T-helper 9 cell (primary cell): Measurements from ENCODE around the gene KNSTRN.
A peak's percentile ranks its signal among the peaks of the same experiment; 100 is the strongest.

Source experiments
- DNase-seq: peaks from one replicate; pipeline ENCODE4 v3.0.0-alpha.2; 2020

Gene KNSTRN

DNA sequence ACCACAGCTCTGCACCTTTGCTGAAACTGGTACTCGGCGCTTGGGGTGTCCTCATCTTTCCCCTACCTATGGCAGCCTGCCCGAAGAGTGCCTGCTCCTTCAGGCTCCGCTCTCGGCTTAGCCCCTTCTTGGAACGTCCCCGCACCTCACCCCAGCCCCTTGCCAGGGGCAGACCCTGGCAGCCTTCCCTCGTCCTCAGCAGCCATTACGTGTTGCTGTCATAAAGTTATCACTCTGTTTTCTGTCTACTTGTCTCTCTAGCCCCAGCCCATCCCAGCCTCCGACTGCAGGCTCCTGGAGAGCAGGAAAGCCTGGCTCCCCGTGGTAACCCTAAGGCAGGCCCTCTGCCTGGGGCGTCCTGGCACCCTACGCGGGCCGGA is 53.2 kb downstream of the KNSTRN start:
- DNase-seq = no peak

DNA sequence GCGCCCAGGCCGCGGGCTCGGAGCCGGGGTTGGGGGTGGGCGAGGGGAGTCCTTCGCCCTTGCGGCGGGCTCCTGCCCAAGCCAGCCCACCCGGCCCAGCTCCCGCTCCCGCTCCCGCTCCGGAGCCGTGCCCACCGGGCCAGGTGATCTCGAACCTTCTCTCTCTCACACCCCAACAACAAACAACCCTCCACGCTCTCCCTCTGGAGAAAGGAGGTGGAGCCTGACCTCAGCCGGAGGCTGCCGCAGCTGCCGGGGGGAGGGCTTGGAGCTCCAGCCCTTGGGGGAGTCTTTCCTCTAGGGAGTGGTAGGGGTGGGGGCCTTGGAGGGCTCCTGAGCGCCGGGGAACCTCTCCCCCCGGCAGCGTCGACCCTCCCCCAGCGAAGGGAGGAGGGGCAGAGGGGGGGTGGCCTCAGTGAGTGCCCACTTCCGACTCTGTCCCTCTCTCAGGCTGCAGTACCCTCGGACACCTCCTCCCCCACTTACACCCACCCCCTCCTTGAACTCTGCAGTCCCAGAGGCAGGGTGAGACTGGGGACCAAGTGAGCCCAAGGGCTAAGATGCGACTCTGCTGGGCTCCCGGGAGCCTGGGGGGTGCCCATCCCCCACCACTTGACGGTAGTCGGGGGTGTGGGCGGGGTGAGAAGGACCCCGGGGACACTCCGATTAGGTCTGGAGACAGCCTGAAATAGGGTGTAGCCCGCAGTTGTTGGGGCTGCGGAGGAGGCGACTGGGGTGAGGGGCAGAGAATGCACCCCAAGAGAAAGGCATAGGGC is 53.8 kb downstream of the KNSTRN start:
- DNase-seq = no peak

DNA sequence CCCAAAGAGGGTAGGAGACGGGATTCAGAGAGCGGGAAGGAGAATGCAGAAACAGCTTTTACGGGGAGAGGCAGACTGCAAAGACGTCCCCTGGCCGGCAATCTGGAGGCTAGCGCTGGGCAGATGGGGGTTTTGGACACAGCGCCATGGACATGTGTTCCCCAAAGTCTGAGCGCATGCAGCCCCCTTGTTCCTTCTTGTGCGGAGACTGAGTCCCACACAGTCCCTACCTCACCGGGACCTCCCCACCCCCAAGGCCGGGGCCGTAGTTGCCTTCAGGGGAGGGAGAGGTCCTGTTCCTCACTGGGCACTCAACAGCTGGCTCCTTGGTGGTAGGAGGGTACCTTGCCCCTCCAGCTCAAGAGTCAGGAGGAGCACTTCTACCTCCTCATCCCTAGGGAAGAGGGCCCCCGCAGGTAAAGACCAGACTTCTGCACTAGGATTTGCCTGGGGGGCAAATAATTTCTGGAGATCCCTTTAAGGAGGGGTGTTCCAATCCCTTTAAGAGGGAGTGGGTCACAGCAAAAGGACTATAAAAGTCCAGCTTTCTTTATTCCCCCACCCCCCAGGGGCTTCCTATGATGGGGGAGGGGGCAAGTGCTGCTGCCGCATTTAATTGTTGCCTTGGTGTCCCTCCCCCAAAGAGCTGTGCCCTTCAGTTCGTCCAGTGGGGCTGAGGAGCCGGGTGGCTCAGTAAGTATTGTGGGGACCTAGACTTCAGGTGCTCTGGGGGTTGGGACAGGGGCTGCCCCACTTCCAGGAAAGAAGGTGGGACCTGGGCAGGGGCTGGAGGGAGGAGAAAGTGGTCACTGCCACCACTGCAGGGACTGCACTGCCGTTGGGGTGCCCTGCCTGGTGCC is 54.6 kb downstream of the KNSTRN start:
- no peak for DNase-seq

GRCh38 chr15:40437752-40438687 is 55.5 kb downstream of the KNSTRN start:
- DNase-seq = no peak

- no peak for DNase-seq
Observed at GRCh38 chr15:40438712-40439111, 56.2 kb downstream of the KNSTRN start.

DNA sequence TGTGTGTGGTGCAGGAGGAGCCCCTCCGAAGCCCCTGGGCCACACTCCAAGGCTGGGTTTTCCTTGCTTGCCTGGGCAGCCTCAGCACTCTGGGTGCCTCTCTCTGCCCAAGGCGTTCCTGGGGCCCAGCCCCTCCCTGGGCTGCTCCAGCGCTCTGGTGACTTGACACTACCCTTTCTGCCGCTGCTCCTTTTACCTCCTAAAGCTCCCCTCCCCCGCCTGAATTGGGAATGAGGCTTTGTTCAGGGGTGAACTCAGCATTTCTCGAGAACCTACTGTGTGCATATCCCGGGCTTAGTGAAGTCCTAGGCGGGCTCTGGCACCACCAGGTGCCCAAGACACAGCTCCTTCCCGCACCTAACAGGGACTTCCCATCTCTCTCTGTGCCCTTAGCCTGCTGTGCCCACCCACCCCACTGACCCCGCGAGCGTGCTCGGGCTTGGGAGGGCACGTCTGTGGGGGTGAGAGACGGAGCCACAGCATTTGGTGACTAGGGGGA is 57.0 kb downstream of the KNSTRN start:
- no peak for DNase-seq

DNA sequence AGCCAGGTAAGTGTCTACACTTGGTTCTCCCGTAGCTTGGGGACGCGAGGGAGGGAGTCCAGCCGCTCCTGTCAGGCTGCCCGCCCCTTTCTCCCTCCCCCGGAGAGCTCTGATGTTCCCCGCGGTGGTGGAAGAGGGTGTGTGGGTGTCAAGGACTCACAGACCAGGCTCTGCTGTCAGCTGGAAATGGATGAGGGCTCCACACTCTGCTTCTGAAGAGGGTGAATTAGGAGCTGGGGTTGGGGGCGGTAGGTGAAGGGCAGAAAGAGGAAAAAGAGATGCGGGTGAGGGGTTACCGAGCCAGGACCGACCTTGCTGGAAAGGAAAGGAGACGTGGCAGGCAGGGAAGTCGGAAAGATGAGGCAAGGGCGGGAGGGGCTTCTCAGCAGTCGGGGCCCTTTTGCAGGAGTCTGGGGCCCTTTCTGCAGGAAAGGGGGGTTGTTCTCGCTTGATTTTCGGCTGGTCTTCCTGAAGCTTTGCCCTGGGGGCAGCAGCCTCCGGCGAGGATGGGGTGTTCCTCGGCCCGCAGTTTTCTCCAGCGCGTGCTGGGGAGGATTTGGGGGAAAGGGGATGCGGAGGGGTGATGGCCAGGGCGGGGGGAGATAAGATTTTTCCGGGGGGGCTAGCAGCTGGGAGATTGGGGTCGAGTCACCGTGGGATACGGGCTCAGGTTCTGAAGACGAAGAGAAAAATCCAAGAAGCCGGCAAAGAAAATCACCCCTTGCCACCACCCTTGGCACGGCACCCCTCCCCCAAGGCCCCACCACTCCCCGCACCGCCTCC is 57.6 kb downstream of the KNSTRN start:
- DNase-seq = peak; percentile 17

- DNase-seq = peak; percentile 89
Observed at GRCh38 chr15:40440743-40441564, 58.4 kb downstream of the KNSTRN start, which contains the start of gene BAHD1. BAHD1 (plus strand) TSS chr15:40440953; CDS start chr15:40458465, 17,512 bp downstream.

DNA sequence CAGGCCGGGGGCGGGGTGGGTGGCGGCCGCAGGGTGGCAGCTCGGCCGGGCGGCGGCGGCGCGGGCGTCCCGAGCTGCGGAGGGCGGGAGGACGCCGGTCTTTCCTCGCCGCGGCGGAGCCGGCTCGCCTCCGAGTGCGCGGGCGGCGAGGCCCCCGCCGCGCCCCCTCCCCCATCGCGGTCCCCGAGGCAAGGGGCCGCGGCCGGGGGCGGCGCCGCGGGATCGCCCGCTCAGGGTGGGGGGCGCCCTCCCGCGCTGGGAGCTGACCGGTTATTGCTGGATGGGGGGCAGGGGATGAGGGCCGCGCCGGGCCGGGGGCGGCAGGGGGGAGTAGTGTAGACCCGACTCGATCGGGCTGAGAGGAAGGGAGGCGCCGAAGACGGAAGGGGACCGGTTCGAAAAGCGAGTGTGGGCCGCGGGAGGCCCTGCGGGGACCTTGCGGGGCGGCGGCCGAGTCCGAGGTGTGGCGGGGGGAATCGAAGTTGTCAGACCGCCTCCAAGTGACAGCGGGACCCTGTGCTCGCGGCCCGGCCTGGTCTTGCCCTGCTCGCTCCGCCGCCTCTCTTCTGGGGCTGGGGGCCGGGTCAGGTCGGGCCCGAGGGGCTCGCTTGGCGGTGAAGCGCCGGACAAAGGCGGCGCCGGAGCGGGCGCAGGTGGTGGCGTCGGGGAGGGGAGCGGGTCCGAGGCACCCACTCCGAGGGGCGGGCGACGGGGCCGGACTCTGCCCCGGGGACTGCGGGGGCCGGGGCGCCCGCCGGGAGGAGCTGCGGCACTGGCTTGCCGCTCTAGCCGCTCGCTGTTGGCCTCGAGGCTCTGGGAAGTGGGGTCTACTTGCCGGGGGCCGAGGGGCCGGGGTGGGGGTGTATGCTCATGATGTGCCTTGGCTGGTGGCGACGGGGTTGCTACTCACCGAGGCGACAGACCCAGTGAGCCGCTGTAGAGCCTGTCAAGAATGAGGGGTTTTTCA is 59.3 kb downstream of the KNSTRN start:
- peak; percentile 16 for DNase-seq

DNA sequence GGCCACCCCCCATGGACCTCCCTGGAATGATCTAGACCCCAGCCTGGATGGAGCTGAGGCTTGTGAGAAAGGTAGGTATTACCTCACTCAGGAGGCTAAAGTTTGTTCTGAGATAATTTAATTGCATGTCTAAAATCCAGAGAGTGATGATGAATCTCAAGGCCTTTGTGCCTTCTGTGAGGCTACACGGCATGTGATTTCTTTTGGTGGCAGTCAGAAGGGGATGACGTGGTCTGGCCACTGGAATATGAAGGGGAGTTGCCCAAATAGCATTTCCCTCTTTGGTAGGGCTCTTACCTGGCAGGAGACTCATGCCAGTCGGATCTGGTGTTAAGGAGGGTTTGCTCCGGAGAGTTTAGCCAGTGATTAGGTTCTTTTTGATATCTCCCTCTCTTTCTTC is 60.7 kb downstream of the KNSTRN start:
- no peak for DNase-seq

DNA sequence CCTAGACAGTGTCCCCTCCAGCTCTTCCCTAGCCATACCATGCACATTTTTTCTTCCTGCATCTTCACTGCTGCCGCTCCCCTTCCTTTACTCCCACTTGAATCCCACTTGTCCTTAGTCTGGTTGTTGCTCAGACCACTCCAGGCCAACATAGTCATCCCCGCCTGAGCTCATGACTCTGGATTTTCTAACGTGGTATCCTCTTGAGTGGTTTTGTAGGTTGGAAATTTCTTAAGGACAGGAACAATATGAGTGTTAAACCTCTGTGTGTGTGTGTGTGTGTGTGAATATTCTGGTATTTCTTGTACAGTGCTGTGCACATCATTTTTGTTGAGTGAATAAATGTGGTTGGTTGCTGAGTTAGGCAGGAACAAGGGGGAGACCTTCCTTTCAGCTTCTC is 61.3 kb downstream of the KNSTRN start:
- no peak for DNase-seq
